DMS53 (cell line): ENCODE data around the gene NOXA1.

Experiments used
- DNase-seq: peaks from one replicate; lab custom pipeline; 2025; lab: John Stamatoyannopoulos, UW

NOXA1 gene

GRCh38 chr9:137454597-137455358 lies 31.6 kb downstream of the NOXA1 start:
- no peak for DNase-seq

GRCh38 chr9:137455359-137455991 lies 32.3 kb downstream of the NOXA1 start:
- no peak for DNase-seq

DNA sequence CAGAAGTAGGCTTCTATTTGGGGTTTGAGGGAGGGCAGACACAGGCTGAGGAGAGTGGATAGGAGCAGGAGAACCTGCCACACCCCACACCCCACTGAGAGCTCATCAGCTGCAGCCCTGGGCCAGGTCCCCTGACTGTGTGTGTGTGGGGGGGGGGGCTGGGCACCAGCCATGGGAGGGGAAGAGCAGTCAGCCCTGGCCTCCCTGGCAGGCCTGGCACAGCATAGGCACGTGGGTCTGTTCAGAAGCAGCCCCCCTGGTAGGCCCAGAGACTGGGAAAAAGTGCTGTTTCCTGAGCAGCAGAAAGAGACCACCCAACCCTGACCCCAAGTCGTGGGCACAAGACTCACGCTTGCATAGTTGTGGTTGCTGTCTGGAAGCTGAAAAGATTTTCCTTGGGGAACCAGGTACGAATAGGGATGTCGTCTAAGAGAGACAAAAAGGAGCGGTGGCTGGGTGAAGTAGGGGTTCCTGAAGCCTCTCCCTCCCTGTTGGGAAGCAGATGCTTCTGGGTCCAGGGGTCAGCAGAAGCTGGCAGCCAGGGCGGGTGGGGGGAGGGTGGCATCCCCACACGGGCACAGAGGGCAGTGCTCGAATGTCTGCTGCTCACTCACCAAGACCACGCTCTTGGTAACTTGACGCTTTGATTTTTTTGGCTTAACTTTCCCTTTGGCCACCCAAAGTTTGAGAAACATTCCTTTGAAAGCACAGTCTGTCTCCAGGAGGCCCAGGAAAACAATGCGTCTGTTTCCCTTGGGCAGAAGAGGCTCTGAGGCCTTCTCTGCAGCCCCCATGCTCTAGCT lies 33.1 kb downstream of the NOXA1 start:
- no peak for DNase-seq

DNA sequence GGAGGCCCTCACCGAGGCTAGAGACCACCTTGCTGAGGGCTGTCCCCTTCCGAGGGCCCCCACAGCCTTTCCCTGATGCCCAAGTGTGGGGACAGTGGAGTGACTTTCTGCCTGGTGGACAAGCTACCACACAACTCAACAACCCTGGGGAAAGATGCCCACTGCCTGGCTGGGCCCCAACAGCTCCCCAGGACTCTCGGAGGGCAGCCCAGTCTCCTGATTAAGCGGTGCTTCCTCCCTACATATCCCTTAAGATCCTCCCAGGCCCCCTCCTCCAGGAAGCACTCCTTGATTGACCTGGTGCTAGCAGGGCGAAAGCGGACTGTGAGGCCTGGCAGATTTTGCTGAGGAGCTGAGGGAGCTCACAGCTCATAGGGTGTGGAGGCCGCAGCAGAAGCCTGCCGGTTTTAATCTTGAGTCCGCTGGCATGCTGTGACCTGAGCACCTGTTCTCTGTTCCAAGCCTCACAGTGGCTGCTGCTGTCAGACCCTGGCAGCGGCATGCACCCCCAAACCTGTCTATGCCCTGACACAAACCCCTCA lies 33.7 kb downstream of the NOXA1 start:
- no peak for DNase-seq

DNA sequence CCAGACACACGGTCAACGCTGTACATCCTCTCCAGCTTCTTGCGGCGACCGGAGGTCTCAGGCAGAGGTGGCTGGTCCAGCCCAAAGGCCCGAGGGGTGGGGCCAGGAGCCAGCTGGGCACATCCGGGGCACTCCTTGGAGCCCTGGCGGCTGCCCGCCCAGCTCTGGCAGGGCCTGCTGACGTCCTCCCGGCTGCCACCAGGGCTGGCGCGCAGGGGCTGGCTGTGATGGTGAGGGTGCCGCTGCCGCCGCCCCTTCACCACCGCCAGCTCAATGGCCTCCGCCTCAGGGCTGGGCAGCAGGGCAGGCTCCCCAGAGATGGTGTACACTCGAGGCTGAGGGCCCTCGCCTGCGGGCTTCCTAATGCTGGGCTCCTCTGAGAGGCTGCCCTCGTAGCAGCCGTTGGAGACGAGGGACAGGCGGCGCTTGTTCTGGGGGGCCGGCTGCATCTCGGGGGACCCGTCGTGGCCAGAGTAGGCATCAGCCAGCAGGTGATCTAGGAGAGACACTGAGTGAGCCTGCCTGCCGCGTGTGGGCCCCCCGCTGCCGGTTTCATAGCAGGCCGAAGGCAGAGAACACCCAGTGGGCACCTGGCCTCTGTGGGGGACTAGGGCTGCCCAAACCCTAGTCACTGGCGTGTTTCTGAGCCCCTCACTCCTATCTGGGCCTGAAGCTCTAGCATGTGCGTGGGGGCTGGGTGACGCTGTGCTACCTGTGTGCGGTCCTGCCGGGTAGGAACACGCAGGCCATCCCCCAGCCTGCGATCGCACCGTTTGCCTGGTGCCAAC lies 34.4 kb downstream of the NOXA1 start:
- DNase-seq, result no peak

GRCh38 chr9:137458194-137459151 lies 35.3 kb downstream of the NOXA1 start:
- peak; percentile 67 for DNase-seq

- peak; percentile 96 for DNase-seq
Observed at GRCh38 chr9:137459152-137459600, 36.0 kb downstream of the NOXA1 start, which contains the start of gene NSMF. TSS of gene NSMF (minus strand) at chr9:137459334. CDS start at chr9:137459102, 232 bp downstream.

DNA sequence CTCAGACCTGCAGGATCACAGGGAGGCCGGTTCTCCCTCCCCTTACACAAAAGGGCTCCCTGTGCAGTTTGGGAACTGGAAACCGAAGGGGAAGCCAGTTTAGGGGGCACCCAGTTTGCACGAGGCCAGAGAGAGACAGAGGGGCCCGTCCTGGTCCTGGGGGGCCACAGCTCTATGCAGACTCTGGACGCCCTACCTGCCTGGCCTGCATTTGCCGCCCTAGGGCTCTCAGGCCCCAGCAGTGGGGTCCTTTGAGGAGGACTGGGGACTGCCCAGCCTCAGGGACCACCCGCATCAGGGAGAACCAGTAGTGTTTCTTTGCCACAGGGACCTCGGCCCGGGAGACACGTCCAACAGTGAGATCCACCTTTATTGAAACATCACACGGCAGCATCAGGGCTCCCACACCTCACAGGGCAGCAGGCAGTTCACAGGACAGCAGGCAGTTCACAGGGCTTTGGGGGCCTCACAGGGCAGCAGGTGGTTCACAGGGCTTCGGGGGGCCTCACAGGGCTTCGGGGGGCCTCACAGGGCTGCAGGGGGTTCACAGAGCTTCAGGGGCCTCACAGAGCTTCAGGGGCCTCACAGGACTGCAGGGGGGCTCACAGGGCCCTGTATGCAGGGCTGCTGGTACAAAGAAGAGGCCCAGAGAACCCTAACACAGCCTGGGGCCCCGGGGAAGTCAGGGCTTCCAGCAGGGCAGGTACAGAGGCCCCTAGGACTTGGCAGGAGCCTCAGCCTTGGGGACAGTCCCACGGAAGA lies 36.6 kb downstream of the NOXA1 start:
- DNase-seq, result no peak

- DNase-seq, result no peak
Observed at GRCh38 chr9:137460363-137461315, 37.4 kb downstream of the NOXA1 start.

GRCh38 chr9:137461316-137461662 lies 38.1 kb downstream of the NOXA1 start:
- DNase-seq, result no peak

DNA sequence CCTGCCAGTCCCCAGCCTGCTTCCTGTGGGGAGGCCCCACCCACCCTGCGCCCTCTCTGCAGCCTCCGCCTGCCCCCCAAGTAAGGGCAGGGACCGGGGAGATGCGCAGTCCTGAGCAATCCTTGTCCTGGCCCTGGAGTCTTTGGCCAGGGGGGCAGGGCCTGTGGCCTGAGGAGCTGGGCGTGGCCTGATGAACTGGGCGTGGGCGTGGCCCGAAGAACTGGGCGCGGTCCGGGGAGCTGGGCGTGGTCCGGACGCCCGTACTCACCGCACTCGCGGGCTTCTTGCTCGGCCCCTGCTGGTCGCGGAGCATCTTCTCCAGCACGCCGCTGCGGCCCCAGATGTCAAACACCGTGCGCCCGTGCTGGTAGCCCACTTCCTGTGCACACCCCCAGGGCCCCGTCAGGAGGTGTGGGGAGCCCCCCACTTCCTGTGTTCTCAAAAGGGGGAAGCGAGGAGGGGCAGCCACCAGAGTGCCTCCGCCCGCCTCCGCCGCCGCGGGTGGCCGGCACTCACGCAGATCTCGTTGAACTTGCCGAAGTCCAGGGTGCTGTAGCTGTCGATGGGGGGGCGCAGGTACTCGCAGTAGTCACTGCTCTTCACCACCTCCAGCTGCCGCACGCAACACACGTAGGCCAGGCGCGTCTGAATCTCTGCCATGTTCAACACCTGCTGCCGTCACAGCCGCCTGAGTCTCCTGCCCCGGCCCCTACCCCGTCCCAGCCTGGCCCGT lies 38.6 kb downstream of the NOXA1 start:
- no peak for DNase-seq

DNA sequence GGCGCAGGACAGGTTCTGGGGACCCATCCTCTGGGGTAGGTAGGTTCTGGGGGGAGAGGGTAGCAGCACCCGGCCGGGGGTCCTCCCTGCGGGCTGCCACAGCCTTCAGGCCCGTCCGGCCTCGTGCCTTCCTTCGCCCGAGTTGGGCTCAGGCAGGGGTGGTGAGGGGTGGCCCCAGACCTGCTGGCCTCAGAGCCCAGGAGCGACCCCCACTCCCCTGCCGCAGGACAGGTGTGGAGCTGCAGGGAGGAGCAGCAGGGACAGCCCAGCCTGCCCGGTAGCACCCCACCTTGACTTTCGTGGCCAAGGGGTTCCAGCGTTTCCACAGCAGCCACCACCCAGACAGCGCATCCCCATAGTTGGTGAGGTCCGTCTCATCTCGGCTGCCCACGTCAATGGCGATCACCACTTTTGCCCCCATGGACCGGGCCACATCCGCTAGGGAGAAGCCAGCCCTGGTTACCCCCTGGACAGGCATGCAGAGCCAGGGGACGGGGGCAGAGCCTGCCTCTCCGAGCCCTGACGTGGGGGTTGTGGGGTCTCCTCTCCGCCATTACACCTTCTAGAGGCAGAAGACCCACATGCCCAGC lies 39.3 kb downstream of the NOXA1 start:
- DNase-seq, result no peak

DNA sequence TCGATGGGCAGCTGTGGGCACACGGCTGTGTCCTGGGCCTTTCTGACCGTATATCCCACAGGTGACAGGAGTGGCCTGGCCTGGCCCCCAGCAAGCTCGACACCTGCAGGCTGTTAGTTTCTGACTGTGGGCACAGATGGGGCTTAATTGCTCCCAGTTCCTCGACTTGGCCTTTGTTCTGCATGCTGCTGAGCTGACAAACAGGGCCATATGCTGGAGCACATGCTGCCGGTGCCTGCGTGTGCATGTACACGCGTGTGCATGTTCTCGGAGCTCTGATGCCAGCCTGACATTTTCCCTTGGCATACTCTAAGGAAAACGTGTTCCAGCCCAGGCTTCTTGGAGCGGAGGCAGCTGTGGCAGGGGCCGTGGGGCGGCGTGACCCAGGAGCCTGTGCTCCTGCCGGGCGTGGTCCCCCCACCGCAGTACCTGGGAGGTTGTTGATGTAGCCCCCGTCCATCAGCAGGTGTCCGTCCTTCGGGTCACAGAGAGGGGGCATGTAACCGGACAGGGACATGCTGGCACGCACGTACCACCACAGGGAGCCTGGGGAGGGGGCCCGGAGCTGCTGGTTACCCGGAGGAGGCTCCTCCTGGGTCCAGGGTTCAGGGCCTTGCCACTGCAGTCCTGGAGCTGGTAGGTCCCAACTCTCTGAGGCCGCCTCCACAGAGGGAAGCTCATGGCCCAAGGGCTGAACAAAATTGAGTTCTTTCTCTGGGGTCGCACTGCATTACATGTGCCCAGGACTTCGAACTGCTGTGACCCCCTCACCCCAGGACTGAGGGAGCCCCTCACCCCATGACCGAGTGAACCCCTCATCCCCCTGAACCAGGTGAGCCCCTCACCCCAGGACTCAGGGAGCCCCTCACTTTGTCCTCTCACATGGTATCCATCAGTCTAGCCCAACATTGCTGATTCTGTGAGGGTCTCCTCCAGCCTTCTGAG lies 40.1 kb downstream of the NOXA1 start:
- DNase-seq, result no peak

- no peak for DNase-seq
Observed at GRCh38 chr9:137463931-137464290, 40.7 kb downstream of the NOXA1 start.

DNA sequence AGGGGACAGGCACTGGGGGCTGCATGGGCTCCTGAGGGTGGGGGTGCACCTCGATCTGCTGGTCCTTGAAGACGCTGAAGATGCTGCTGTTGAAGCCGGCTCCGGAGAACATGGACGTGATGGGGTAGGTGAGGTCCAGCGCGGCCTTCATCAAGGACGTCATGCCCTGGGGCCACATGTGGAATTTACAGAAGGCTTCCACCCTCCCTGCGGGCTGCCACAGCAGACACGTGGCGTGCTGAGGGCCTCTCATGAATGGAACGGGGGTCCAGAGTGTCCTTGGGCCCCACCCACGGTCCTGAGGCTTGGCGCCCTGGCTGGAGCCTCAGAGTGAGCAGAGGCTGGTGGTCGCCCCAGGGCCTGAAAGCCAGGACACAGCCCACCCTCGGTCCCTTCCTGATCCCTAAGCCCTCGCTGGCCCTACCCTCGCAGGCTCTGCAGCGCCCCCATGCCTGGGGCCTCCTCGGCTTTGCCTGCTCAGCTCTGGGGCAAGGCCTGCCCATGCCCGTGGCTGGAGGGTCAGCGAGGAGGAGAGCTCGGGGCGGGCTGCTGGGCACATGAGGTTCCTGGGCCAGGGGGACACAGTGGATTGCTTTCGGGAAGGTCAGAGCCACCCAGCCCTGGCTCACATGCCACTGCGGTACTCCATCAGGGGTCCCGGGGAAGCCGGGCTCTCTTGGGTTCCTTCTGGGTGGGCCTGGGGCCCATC lies 41.3 kb downstream of the NOXA1 start:
- no peak for DNase-seq
